Breast epithelium (tissue), 4 donors: Measurements from ENCODE around the gene CCDC91. TPM values are rescaled to one million over a fixed set of nuclear protein-coding genes. Genes with fewer than 3 reads are reported as not detected.
A peak's percentile ranks its signal among the peaks of the same experiment; 100 is the strongest.
"Not testable (repeated sequence)": the region's sequence is repeated elsewhere in the genome, so short reads cannot be mapped to it uniquely, and the experiment has no call there.

Experiments
- DNase-seq, 2 donors: peaks; one replicate each; pipeline ENCODE4 v3.0.0-alpha.2; 2019; ENCODE audit warnings: low spot score in 2 of 2
- H3K27ac ChIP-seq, 2 donors: fragments of 200-600 bp; sonication (generic) in 1 of 2; one replicate each; pipeline ENCODE4 v1.5.1; 2016 to 2019; ENCODE audit warnings: mild to moderate bottlenecking in 1 of 2
- H3K27me3 ChIP-seq, 2 donors: fragments of 200-600 bp; sonication (generic) in 1 of 2; one replicate each; pipeline versions ENCODE4 v1.5.1 to v1.6.0; 2017 to 2019; ENCODE audit warnings: control low read depth in 1 of 2, mild to moderate bottlenecking in 1 of 2
- H3K36me3 ChIP-seq: fragments of 200-600 bp; one replicate; pipeline ENCODE4 v1.5.1; 2019
- H3K4me1 ChIP-seq, 2 donors: fragments of 200-600 bp; sonication (generic); one replicate each; pipeline ENCODE4 v1.5.1; 2016 to 2019; ENCODE audit warnings: control low read depth in 1 of 2
- H3K4me3 ChIP-seq, 3 donors: fragments of 200-600 bp; sonication (generic); 1 replicate in 2 of 3; 2 replicates in 1 of 3; pipeline ENCODE4 v1.5.1; 2016 to 2019; ENCODE audit warnings: mild to moderate bottlenecking in 3 of 3, moderate library complexity in 2 of 3
- H3K9me3 ChIP-seq, 2 donors: fragments of 200-600 bp; sonication (generic) in 1 of 2; one replicate each; pipeline ENCODE4 v1.5.1; 2016 to 2019; ENCODE audit warnings: control low read depth in 1 of 2
- POLR2A ChIP-seq: fragments of 450-650 bp; IDR thresholded peaks from one replicate; pipeline ENCODE4 v1.6.1; 2016; ENCODE audit warnings: antibody characterized with exemption, mild to moderate bottlenecking, moderate library complexity
- POLR2AphosphoS5 ChIP-seq, 3 donors: sonication (generic); formaldehyde crosslinking; IDR thresholded peaks; one replicate each; pipeline ENCODE4 v1.6.1; 2017; ENCODE audit warnings: antibody characterized with exemption in 3 of 3
- intact Hi-C: fragments of 100-400 bp; cut with DNase I; formaldehyde crosslinking; loops from one replicate; pipeline ENCODE4 v1.15.1; 2023; ENCODE audit warnings: low total_unique reads
- total RNA-seq, 3 donors: library from RNA; depleted of rRNA; stranded (reverse); fragments of >200 nt; gene quantifications; one replicate each; pipeline ENCODE4 v1.1.0, GENCODE V29; 2016
- TF ChIP-seq, protein P1 (sequence below), 3 donors: fragments of 450-650 bp; IDR thresholded peaks; one replicate each; pipeline ENCODE4 v1.5.1; 2016 to 2017; ENCODE audit warnings: antibody characterized with exemption in 3 of 3, mild to moderate bottlenecking in 3 of 3, moderate library complexity in 3 of 3

CCDC91 gene
- total RNA-seq, 3 donors from 2014 or later, result 45.9 to 68.9 (median 48.8) TPM

- intact Hi-C loops, result no loop called here
- H3K4me1 ChIP-seq, result peaks cover 0 to 5% of the 10 kb centered on the region in 2 donors
- H3K27me3 ChIP-seq, result no peaks in the 10 kb centered on the region
- H3K4me3 ChIP-seq, result peak overlapping the region; percentile 77 to 88 (median 85)
- H3K27ac ChIP-seq, result peak overlapping the region; percentile 99
- H3K9me3 ChIP-seq, result peaks cover 0 to 6% of the 10 kb centered on the region in 2 donors
- H3K36me3 ChIP-seq, result no peaks in the 10 kb centered on the region
- peak in 1 of 2 donors; percentile 53 for DNase-seq
- TF ChIP-seq POLR2AphosphoS5 (IDR thresholded peaks at IDR 0.05), result peak; percentile 29 to 53 (median 43)
- TF ChIP-seq POLR2A, result no peak
Measured at GRCh38 chr12:28191051-28192048, 1.1 kb downstream of the CCDC91 start.

GRCh38 chr12:28192125-28192524 lies 1.9 kb downstream of the CCDC91 start:
- Histone ChIP-seq H3K27ac (peak overlapping the region; percentile 99), H3K4me3 (peak overlapping the region in 1 of 3 donors; percentile 85), H3K36me3 (no peaks in the 10 kb centered on the region), H3K9me3 (peaks cover 0 to 6% of the 10 kb centered on the region in 2 donors), H3K27me3 (no peaks in the 10 kb centered on the region), H3K4me1 (peaks cover 0 to 5% of the 10 kb centered on the region in 2 donors)
- no peak for TF ChIP-seq POLR2AphosphoS5 (IDR thresholded peaks at IDR 0.05)
- TF ChIP-seq, protein P1, sequence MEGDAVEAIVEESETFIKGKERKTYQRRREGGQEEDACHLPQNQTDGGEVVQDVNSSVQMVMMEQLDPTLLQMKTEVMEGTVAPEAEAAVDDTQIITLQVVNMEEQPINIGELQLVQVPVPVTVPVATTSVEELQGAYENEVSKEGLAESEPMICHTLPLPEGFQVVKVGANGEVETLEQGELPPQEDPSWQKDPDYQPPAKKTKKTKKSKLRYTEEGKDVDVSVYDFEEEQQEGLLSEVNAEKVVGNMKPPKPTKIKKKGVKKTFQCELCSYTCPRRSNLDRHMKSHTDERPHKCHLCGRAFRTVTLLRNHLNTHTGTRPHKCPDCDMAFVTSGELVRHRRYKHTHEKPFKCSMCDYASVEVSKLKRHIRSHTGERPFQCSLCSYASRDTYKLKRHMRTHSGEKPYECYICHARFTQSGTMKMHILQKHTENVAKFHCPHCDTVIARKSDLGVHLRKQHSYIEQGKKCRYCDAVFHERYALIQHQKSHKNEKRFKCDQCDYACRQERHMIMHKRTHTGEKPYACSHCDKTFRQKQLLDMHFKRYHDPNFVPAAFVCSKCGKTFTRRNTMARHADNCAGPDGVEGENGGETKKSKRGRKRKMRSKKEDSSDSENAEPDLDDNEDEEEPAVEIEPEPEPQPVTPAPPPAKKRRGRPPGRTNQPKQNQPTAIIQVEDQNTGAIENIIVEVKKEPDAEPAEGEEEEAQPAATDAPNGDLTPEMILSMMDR (IDR thresholded peaks at IDR 0.05), result no peak
- TF ChIP-seq POLR2A, result no peak
- intact Hi-C loops, result no loop called here
- no peak for DNase-seq

DNA sequence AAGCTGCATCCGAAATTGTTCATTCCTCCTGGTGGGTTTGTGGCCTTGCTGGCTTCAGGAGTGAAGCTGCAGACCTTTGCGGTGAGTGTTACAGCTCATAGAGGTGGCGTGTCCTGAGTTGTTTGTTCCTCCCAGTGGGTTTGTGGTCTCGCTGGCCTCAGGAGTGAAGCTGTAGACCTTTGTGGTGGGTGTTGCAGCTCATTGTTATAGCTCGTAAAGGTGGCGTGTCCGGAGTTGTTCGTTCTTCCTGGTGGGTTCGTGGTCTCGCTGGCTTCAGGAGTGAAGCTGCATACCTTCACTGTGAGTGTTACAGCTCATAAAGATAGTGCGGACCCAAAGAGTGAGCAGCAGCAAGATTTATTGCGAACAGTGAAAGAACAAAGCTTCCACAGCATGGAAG lies 4.4 kb downstream of the CCDC91 start:
- H3K27me3 ChIP-seq, H3K4me3 ChIP-seq, H3K9me3 ChIP-seq, H3K27ac ChIP-seq, DNase-seq, H3K36me3 ChIP-seq, intact Hi-C loops, H3K4me1 ChIP-seq: not testable (repeated sequence)

DNA sequence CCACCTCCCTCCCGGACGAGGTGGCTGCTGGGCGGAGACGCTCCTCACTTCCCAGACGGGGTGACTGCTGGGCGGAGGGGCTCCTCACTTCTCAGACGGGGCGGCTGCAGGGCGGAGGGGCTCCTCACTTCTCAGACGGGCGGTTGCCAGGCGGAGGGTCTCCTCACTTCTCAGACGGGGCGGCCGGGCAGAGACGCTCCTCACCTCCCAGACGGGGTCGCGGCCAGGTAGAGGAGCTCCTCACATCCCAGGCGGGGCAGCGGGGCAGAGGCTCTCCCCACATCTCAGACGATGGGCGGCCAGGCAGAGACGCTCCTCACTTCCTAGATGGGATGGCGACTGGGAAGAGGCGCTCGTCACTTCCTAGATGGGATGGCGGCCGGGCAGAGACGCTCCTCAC lies 10.9 kb downstream of the CCDC91 start:
- H3K27ac ChIP-seq, H3K36me3 ChIP-seq, H3K27me3 ChIP-seq, H3K4me1 ChIP-seq, DNase-seq, H3K9me3 ChIP-seq, H3K4me3 ChIP-seq, intact Hi-C loops: not testable (repeated sequence)

GRCh38 chr12:28202374-28203130 lies 12.3 kb downstream of the CCDC91 start:
- peaks cover 0 to 8% of the 10 kb centered on the region in 2 donors for H3K9me3 ChIP-seq
- intact Hi-C loops, result no loop called here
- DNase-seq, result no peak
- H3K27ac ChIP-seq, result no peak overlapping the region
- H3K27me3 ChIP-seq, result no peaks in the 10 kb centered on the region
- no peak overlapping the region for H3K4me3 ChIP-seq
- TF ChIP-seq, protein P1 (IDR thresholded peaks at IDR 0.05), result no peak
- TF ChIP-seq POLR2AphosphoS5 (IDR thresholded peaks at IDR 0.05) (no peak), POLR2A (no peak)
- no peaks in the 10 kb centered on the region for H3K4me1 ChIP-seq
- no peaks in the 10 kb centered on the region for H3K36me3 ChIP-seq

- H3K36me3 ChIP-seq, result no peaks in the 10 kb centered on the region
- DNase-seq, result no peak
- intact Hi-C loops, result no loop called here
- no peaks in the 10 kb centered on the region for H3K4me1 ChIP-seq
- no peaks in the 10 kb centered on the region for H3K27me3 ChIP-seq
- no peak overlapping the region for H3K27ac ChIP-seq
- no peak for TF ChIP-seq POLR2A
- TF ChIP-seq, protein P1 (IDR thresholded peaks at IDR 0.05), result no peak
- TF ChIP-seq POLR2AphosphoS5 (IDR thresholded peaks at IDR 0.05), result no peak
- no peaks in the 10 kb centered on the region for H3K9me3 ChIP-seq
- no peak overlapping the region for H3K4me3 ChIP-seq
Measured at GRCh38 chr12:28209782-28210181, 19.5 kb downstream of the CCDC91 start.
